ENCODE data around the gene GPANK1.

DNA sequence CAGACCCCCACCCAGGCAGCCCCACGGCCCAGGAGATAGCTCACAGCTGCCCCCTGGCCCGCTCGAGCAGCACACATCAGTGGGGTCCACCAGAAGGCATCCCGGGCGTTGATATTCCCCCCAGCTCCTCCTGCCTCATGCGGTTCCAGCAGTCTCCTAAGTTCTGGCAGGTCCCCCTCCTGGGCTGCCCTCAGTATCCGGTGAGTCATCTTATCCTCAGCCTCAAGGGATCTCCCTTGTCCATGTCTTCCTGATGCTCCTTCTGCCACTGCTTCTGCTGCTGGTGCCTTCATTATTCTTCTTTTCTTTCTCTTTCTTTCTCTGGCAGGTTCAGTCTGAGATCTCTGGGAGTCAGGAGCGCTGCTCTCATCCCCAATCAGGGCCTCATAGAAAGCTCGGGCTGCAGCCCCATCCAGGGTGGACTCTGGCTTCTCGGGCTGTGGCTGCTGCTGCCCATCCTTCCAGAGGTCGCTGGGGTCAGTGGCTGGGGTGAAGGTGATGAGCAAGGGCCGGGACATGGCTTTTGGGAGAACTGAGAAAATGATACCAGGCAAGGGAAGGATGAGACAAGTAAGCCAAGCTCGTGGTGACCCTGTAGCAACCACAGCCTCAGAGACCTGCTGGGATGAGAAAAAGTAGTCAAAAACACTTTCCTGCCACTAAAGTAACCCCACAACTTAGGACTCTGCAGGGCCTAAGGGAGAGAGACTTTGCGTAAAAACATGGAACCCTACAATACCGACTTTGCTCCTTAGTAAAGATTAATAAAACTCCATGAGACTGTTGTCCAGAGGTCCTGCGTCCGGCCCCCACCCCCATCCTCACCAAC is 622 bp downstream of the GPANK1 start:
- TF ChIP-seq CTCF (IDR thresholded peaks at IDR 0.05 in 4 of 5, conservative IDR thresholded peaks at IDR 0.05 in 1 of 5) (no peak), POLR2A (IDR thresholded peaks at IDR 0.05) (no peak)
